Fibroblast of gingiva (primary cell): ENCODE results near the gene GP1BB.

Source experiments
- DNase-seq: peaks from one replicate; pipeline ENCODE4 v3.0.0-alpha.2; 2011; ENCODE audit warnings: low read depth

The GP1BB gene

GRCh38 chr22:19766511-19767426 lies 43.4 kb downstream of the GP1BB start:
- DNase-seq = no peak

DNA sequence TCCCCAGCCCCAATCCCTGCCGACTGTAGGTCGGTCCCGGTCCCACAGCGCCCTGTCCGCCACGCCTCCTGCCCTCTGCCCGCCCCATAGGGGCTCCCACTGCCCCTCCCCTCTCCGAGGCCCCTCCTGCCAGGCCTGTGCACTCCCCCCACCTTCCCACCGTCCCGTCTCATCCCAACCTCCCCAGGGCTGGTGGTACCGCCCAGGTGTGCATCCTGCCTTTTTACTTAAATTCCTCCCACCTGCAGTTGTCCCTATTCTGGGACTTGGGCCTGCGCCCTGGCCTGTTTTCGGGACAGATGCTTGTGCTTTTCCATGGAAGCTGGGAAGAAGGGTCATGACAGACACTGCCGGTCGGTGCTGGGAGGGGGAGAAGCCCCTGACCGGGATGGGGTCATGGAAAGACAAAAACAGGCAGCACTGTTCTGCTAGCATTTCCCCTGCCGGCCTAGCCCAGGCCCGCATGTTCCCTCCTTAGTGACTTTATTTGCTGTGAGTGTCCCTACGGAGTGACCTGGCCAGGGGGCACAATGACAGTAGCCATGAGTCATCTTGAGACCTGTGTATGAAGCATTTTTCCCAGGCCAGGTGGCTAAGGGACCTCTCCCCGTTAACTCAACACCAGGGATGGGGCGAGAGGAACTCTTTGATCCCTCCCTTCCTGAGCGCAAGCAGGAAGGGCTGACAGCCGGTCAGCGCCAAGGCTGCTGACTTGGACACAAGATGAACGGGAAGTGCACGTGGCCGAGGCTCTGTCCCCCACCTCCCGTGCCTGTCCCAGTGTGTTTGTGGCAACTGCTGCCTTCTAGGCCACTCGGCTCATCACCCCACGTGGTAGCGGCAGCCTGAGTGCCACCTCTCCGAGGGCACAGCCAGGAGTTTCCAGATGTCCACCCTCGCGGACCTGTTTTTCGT lies 44.3 kb downstream of the GP1BB start:
- no peak for DNase-seq

GRCh38 chr22:19769393-19769715 lies 46.0 kb downstream of the GP1BB start:
- no peak for DNase-seq

DNA sequence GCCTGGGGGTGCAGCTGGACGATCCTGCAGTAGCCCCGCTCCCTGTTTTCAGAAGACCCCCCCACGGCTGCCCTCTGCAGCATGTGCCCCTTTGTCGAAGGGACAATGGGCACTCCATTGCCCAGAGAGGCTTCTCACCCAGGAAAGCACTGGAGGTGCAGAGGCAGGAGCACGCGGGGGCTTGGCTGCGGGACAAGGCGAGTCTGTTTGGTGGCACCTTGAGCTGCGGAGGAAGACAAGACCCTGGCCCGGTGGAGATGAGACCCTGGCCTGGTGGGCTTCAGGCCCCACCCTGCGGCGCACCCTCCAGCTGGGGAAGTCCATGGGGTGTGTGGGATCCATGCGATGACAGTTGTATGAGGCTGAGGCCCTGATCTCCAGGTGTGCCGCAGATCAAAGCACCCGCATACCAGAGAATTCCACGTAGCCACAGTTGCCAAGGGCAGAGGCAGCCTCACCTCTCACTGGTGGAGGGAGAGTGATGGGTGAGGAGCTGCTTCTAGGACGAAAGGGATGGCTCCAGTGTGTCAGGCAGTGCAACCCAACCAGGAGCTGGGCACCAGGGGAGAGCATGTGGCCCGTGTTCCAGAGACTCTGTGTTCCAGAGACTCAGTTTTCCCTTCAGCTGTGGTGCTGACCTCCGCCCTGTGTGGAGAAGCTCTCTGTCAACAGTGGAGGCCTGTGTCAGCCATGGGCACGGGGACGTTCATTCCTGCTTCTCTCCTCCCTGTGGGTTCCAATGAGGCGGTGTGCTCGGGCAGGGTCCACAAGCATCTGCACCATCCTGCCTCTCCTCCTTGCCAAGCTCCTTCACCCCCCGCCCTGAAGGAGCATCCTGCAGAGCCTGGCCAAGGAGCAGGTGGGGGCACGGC lies 47.2 kb downstream of the GP1BB start:
- DNase-seq = no peak

- DNase-seq = no peak
Observed at GRCh38 chr22:19772422-19772672, 49.0 kb downstream of the GP1BB start.

- no peak for DNase-seq
Observed at GRCh38 chr22:19772673-19773469, 49.5 kb downstream of the GP1BB start.

DNA sequence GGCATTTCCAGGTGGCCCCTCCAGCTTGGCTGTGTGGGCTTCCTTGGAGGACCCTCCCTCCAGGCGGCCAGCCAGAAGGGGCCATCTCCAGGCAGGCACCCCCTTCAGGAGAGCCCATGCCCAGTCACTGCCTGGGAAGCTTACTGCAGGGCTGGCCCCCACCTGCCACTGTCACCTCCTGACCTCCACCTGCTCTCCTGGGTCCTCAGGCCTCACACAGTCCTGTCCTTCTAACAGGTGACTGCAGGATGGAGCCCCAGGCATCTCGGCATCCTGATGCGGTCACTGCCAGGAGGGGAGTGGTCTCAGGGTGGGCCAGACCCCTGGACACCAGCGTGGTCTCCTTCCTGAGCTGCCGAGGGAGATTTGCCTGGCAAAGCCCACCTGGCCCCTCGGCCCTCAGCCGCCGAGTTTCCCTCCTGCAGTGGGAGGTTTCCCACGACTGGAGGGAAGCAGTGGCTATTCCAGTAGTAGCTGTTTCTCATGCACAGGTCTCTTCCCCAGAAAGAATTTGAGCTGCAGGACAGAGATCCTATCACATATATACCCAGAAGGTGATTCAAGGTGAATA lies 50.2 kb downstream of the GP1BB start:
- DNase-seq = no peak
